Astrocyte (in vitro differentiated cells and primary cell): ENCODE results near the gene MPZL1. TPM values are rescaled to one million over a fixed set of nuclear protein-coding genes. Genes with fewer than 3 reads are reported as not detected.

Source experiments
- DNase-seq: peaks from one replicate; pipeline ENCODE4 v3.0.0-alpha.2; 2010; ENCODE audit warnings: low read depth
- FAIRE-seq: peaks from 2 replicates; lab custom pipeline; 2011; peaks lifted over from hg19 to GRCh38; lab: Jason Lieb, UNC
- H2AFZ ChIP-seq: 2 replicates; pipeline ENCODE4 v1.6.0; 2012; ENCODE audit warnings: low read depth, low read length, inconsistent platforms
- H3K27ac ChIP-seq: 2 replicates; pipeline ENCODE4 v1.5.1; 2011; ENCODE audit warnings: low read depth, low read length, inconsistent platforms
- H3K27me3 ChIP-seq: 2 replicates; pipeline ENCODE4 v1.6.0; 2011; ENCODE audit warnings: low read length, inconsistent platforms; ENCODE audit not compliant: insufficient read depth
- H3K36me3 ChIP-seq: 2 replicates; pipeline ENCODE4 v1.5.1; 2011; ENCODE audit warnings: low read length, inconsistent platforms; ENCODE audit not compliant: insufficient read depth
- H3K4me1 ChIP-seq: 2 replicates; pipeline ENCODE4 v1.5.1; 2011; ENCODE audit warnings: low read length, inconsistent platforms; ENCODE audit not compliant: insufficient read depth
- H3K4me2 ChIP-seq: 2 replicates; pipeline ENCODE4 v1.6.0; 2012; ENCODE audit warnings: low read length, inconsistent platforms
- H3K4me3 ChIP-seq: 2 replicates; pipeline ENCODE4 v1.5.1; 2011; ENCODE audit warnings: low read depth, mild to moderate bottlenecking, low read length, inconsistent platforms; ENCODE audit not compliant: insufficient read depth
- H3K79me2 ChIP-seq: 2 replicates; pipeline ENCODE4 v1.6.0; 2012; ENCODE audit warnings: mild to moderate bottlenecking, low read length, inconsistent platforms; ENCODE audit not compliant: insufficient read depth
- H3K9ac ChIP-seq: 2 replicates; pipeline ENCODE4 v1.6.0; 2012; ENCODE audit warnings: mild to moderate bottlenecking, low read length, inconsistent platforms
- H3K9me3 ChIP-seq: 2 replicates; pipeline ENCODE4 v1.5.1; 2012; ENCODE audit warnings: low read depth, mild to moderate bottlenecking, low read length, inconsistent platforms; ENCODE audit not compliant: insufficient read depth
- H4K20me1 ChIP-seq: 2 replicates; pipeline ENCODE4 v1.6.0; 2012; ENCODE audit warnings: low read length, inconsistent platforms; ENCODE audit not compliant: insufficient read depth
- H3K27ac Mint-ChIP-seq: one replicate; pipeline ENCODE4 v1.8.0; 2021; ENCODE audit warnings: mild to moderate bottlenecking, mixed read lengths; ENCODE audit not compliant: unreplicated experiment
- H3K27me3 Mint-ChIP-seq: one replicate; pipeline ENCODE4 v1.8.0; 2021; ENCODE audit warnings: low read depth, mixed read lengths; ENCODE audit not compliant: unreplicated experiment
- H3K36me3 Mint-ChIP-seq: one replicate; pipeline ENCODE4 v1.8.0; 2021; ENCODE audit warnings: low read depth, mixed read lengths; ENCODE audit not compliant: unreplicated experiment
- H3K4me1 Mint-ChIP-seq: one replicate; pipeline ENCODE4 v1.8.0; 2021; ENCODE audit warnings: low read depth, mixed read lengths; ENCODE audit not compliant: unreplicated experiment
- H3K4me3 Mint-ChIP-seq: one replicate; pipeline ENCODE4 v1.8.0; 2021; ENCODE audit warnings: mild to moderate bottlenecking, moderate library complexity, mixed read lengths; ENCODE audit not compliant: unreplicated experiment
- H3K9me3 Mint-ChIP-seq: one replicate; pipeline ENCODE4 v1.8.0; 2021; ENCODE audit warnings: mild to moderate bottlenecking, mixed read lengths; ENCODE audit not compliant: unreplicated experiment
- CTCF ChIP-seq: IDR thresholded peaks from 2 replicates; pipeline ENCODE4 v1.5.1; 2011; ENCODE audit warnings: low read depth, mild to moderate bottlenecking, inconsistent platforms, low read length, moderate library complexity; ENCODE audit not compliant: insufficient read depth
- EZH2 ChIP-seq: IDR thresholded peaks from 2 replicates; pipeline ENCODE4 v1.6.1; 2012; ENCODE audit warnings: mild to moderate bottlenecking, low read length, inconsistent platforms; ENCODE audit not compliant: insufficient read depth
- total RNA-seq: library from RNA; stranded (reverse); gene quantifications from 2 replicates; pipeline ENCODE4 v1.2.1, GENCODE V29; 2021

MPZL1 gene
- total RNA-seq, 1 donor from 2014 or later = 240 TPM

- peaks cover 65% of the 10 kb centered on the region for H4K20me1 ChIP-seq
- Mint-ChIP-seq H3K27me3 (no peaks in the 10 kb centered on the region), H3K4me3 (no peak overlapping the region), H3K36me3 (peaks cover 25% of the 10 kb centered on the region), H3K27ac (no peak overlapping the region), H3K4me1 (peaks cover 7% of the 10 kb centered on the region), H3K9me3 (no peaks in the 10 kb centered on the region)
- H3K4me1 ChIP-seq = no peaks in the 10 kb centered on the region
- H3K9me3 ChIP-seq = no peaks in the 10 kb centered on the region
- FAIRE-seq (no peak), DNase-seq (no peak)
- no peak overlapping the region for H3K27ac ChIP-seq
- H3K27me3 ChIP-seq = no peaks in the 10 kb centered on the region
- no peak overlapping the region for H2AFZ ChIP-seq
- TF ChIP-seq EZH2 (no peak), CTCF (no peak)
- peaks cover 26% of the 10 kb centered on the region for H3K79me2 ChIP-seq
- H3K36me3 ChIP-seq = peaks cover 20% of the 10 kb centered on the region
- no peak overlapping the region for H3K4me2 ChIP-seq
- no peak overlapping the region for H3K4me3 ChIP-seq
- no peak overlapping the region for H3K9ac ChIP-seq
Observed at GRCh38 chr1:167767761-167768160, 46.0 kb downstream of the MPZL1 start.

GRCh38 chr1:167770127-167770526, 48.3 kb downstream of the MPZL1 start:
- peaks cover 8% of the 10 kb centered on the region for H3K4me1 ChIP-seq
- H2AFZ ChIP-seq = no peak overlapping the region
- peaks cover 59% of the 10 kb centered on the region for H4K20me1 ChIP-seq
- H3K27ac ChIP-seq = no peak overlapping the region
- DNase-seq (no peak), FAIRE-seq (no peak)
- Mint-ChIP-seq H3K36me3 (peaks cover 25% of the 10 kb centered on the region), H3K4me1 (peaks cover 15% of the 10 kb centered on the region), H3K4me3 (no peak overlapping the region), H3K9me3 (no peaks in the 10 kb centered on the region), H3K27ac (no peak overlapping the region), H3K27me3 (no peaks in the 10 kb centered on the region)
- no peak overlapping the region for H3K4me2 ChIP-seq
- peaks cover 20% of the 10 kb centered on the region for H3K36me3 ChIP-seq
- no peaks in the 10 kb centered on the region for H3K9me3 ChIP-seq
- H3K4me3 ChIP-seq = no peak overlapping the region
- H3K79me2 ChIP-seq = peaks cover 7% of the 10 kb centered on the region
- H3K9ac ChIP-seq = no peak overlapping the region
- TF ChIP-seq CTCF = no peak
- no peak for TF ChIP-seq EZH2
- H3K27me3 ChIP-seq = no peaks in the 10 kb centered on the region

GRCh38 chr1:167772436-167772835, 50.7 kb downstream of the MPZL1 start:
- H3K9ac ChIP-seq = no peak overlapping the region
- H3K27me3 Mint-ChIP-seq = no peaks in the 10 kb centered on the region
- TF ChIP-seq EZH2 = no peak
- no peak for TF ChIP-seq CTCF
- H3K27ac Mint-ChIP-seq = no peak overlapping the region
- H3K27ac ChIP-seq = no peak overlapping the region
- peaks cover 25% of the 10 kb centered on the region for H3K36me3 ChIP-seq
- no peak overlapping the region for H2AFZ ChIP-seq
- H3K79me2 ChIP-seq = peaks cover 7% of the 10 kb centered on the region
- no peak overlapping the region for H3K4me3 Mint-ChIP-seq
- FAIRE-seq = no peak
- H4K20me1 ChIP-seq = peaks cover 47% of the 10 kb centered on the region
- H3K4me1 Mint-ChIP-seq = peaks cover 29% of the 10 kb centered on the region
- peaks cover 26% of the 10 kb centered on the region for H3K36me3 Mint-ChIP-seq
- H3K4me2 ChIP-seq = no peak overlapping the region
- no peaks in the 10 kb centered on the region for H3K9me3 ChIP-seq
- peaks cover 13% of the 10 kb centered on the region for H3K4me1 ChIP-seq
- H3K4me3 ChIP-seq = no peak overlapping the region
- no peaks in the 10 kb centered on the region for H3K27me3 ChIP-seq
- no peaks in the 10 kb centered on the region for H3K9me3 Mint-ChIP-seq
- DNase-seq = no peak
